ENCODE data around the gene FAM3C. TPM values are rescaled to one million over a fixed set of nuclear protein-coding genes. Genes with fewer than 3 reads are reported as not detected.
A peak's percentile ranks its signal among the peaks of the same experiment; 100 is the strongest.

FAM3C gene
- total and polyA plus RNA-seq, 10 of the 15 experiments (the other 5 are each of a cell fraction or from before 2014, with no cell fraction given) = 11.0 to 110 (median 27.8) TPM

DNA sequence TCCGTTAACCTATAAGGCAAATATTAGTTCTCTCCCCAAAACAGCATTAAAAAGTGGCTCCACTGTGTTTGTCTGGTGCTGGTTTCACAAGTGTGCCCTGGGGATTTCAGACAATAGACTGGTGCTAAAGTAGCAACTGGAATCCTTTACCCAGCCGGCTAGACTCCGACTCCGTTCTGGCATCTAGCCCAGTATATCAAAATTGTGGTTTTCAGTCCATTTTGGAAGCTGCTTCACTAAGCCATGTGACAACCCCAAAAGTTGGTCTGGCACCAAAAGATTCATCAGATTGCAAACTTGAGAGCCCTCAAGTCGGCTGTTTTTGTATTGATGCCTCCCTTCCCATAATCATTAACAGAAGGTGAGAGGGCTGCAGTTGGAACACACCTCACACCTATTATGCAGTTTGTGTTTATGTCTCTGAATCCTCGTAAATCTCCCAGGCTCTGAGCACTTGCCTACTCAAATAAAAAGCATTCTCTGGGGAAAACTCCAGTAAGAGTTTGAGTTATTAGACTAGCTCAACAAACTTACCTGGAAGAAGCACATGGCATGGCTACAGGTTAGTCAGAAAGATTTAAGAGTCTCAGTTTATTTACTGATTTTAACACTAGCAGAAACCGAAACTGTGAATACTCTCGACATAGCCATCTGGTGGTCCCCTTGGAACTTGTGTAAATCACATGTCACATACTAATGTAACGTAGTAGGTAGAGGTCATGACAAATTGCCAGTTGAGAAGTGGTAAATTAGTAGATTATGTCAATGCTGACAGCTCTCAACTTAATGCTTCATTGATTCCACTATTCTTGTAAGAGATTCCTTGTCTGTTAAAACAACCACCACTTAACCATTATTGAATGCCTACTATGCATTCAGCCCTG is 82.1 kb downstream of the FAM3C start (continued):
- TF ChIP-seq NFIC (IDR thresholded peaks at IDR 0.05; ENCODE audit: low read depth, low read length) (no peak), RELA (IDR thresholded peaks at IDR 0.05; ENCODE audit: borderline replicate concordance, partially characterized antibody) (no peak), SP1 (IDR thresholded peaks at IDR 0.05; ENCODE audit: low read depth, low read length) (no peak), POLR2AphosphoS5 (IDR thresholded peaks at IDR 0.05; ENCODE audit: low read length) (no peak), ASH2L (IDR thresholded peaks at IDR 0.05; ENCODE audit: borderline replicate concordance, low read depth) (no peak), NBN (IDR thresholded peaks at IDR 0.05) (0 out of 2 replicates have a peak, but pooled peaks have one; percentile 48), MEF2B (IDR thresholded peaks at IDR 0.05; ENCODE audit: partially characterized antibody, poor library complexity, severe bottlenecking) (peak; percentile 80), RB1 (IDR thresholded peaks at IDR 0.05; ENCODE audit: borderline replicate concordance) (peak; percentile 5; the same call in 1 of the 2 replicates), NR2C2 (IDR thresholded peaks at IDR 0.05; ENCODE audit: borderline replicate concordance, control insufficient read depth, insufficient read length, low read depth) (no peak)
- TF ChIP-seq, protein P1, sequence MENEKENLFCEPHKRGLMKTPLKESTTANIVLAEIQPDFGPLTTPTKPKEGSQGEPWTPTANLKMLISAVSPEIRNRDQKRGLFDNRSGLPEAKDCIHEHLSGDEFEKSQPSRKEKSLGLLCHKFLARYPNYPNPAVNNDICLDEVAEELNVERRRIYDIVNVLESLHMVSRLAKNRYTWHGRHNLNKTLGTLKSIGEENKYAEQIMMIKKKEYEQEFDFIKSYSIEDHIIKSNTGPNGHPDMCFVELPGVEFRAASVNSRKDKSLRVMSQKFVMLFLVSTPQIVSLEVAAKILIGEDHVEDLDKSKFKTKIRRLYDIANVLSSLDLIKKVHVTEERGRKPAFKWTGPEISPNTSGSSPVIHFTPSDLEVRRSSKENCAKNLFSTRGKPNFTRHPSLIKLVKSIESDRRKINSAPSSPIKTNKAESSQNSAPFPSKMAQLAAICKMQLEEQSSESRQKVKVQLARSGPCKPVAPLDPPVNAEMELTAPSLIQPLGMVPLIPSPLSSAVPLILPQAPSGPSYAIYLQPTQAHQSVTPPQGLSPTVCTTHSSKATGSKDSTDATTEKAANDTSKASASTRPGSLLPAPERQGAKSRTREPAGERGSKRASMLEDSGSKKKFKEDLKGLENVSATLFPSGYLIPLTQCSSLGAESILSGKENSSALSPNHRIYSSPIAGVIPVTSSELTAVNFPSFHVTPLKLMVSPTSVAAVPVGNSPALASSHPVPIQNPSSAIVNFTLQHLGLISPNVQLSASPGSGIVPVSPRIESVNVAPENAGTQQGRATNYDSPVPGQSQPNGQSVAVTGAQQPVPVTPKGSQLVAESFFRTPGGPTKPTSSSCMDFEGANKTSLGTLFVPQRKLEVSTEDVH (IDR thresholded peaks at IDR 0.05; ENCODE audit: low read depth, partially characterized antibody) = no peak

Data from GM12878 (cell line).